NOMO-1 treated with DMSO at 0.1 percent for 48 hours (cell line): ENCODE data around the gene RARS2.
A peak's percentile ranks its signal among the peaks of the same experiment; 100 is the strongest.
"Not testable (repeated sequence)": the region's sequence is repeated elsewhere in the genome, so short reads cannot be mapped to it uniquely, and the experiment has no call there.

Experiments used
- DNase-seq: peaks from one replicate; lab custom pipeline; 2025; ENCODE audit not compliant: unreplicated experiment; lab: John Stamatoyannopoulos, UW

Gene RARS2

GRCh38 chr6:87504441-87504840 is 85.3 kb downstream of the RARS2 start:
- DNase-seq, result no peak

- DNase-seq, result no peak
These were observed 87.8 kb downstream of the RARS2 start for GRCh38 chr6:87501809-87502572.

- DNase-seq, result no peak
These were observed 91.7 kb downstream of the RARS2 start for GRCh38 chr6:87498048-87498447.

GRCh38 chr6:87494761-87495422 is 94.9 kb downstream of the RARS2 start:
- peak; percentile 49 for DNase-seq

- not testable (repeated sequence) for DNase-seq
These were observed 100.5 kb downstream of the RARS2 start for GRCh38 chr6:87489326-87489725.

- no peak for DNase-seq
These were observed 102.2 kb downstream of the RARS2 start for GRCh38 chr6:87487555-87487954.

GRCh38 chr6:87484491-87484890 is 105.3 kb downstream of the RARS2 start:
- no peak for DNase-seq

GRCh38 chr6:87483929-87484328 is 105.9 kb downstream of the RARS2 start:
- no peak for DNase-seq

- DNase-seq, result peak; percentile 88
These were observed 107.4 kb downstream of the RARS2 start for GRCh38 chr6:87482366-87482765.

GRCh38 chr6:87481931-87482330 is 107.9 kb downstream of the RARS2 start:
- DNase-seq, result peak; percentile 66

GRCh38 chr6:87473419-87473903 is 116.3 kb downstream of the RARS2 start:
- DNase-seq, result peak; percentile 24

GRCh38 chr6:87472525-87473418 is 117.0 kb downstream of the RARS2 start, which contains the start of gene SLC35A1:
TSS of gene SLC35A1 (plus strand) at chr6:87472974. CDS start at chr6:87473004, 30 bp downstream.
- DNase-seq, result peak; percentile 83

- DNase-seq, result no peak
These were observed 124.7 kb downstream of the RARS2 start for GRCh38 chr6:87465051-87465450.
